Erythroblast (primary cell): ENCODE measurements around the gene MORC1.

Experiments used
- GATA1 ChIP-seq: IDR thresholded peaks from 2 replicates; pipeline ENCODE4 v1.6.1; 2011; ENCODE audit warnings: low read depth, mild to moderate bottlenecking, control low read depth, low read length, moderate library complexity
- POLR2A ChIP-seq: IDR thresholded peaks from 2 replicates; pipeline ENCODE4 v1.6.1; 2011; ENCODE audit warnings: mild to moderate bottlenecking, low read length

DNA sequence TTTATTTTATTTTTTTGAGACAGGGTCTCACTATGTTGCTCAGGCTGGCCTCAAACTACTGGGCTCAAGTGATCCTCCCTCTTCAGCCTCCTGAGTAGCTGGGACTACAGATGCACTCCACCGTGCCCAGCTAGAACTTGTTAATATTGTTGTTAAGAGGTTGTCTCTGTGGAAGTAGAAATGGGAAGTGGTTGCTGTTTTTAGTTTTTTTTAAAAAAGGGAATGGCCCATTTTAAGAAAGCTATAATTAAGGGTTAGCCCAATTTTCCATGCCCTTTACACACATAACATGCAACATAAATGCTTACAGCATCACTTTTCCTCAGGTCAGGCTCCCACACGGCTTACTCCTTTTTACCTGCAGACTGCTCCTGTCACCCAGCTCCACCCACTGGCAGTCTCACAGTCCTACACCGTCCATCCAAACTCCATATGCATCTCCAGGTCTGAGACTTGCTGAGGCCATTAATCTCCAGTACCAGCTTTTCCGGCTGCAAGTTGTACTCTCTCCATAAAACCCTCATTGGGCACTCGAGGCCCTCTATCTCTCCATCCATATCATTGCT is 19.8 kb downstream of the MORC1 start:
- no peak for TF ChIP-seq POLR2A
- TF ChIP-seq GATA1: no peak
